Measurements from ENCODE around the gene MICU1. TPM values are rescaled to one million over a fixed set of nuclear protein-coding genes. Genes with fewer than 3 reads are reported as not detected.

Gene MICU1
- total RNA-seq, 2 experiments from 2014 or later = 9.4 to 12.1 TPM

DNA sequence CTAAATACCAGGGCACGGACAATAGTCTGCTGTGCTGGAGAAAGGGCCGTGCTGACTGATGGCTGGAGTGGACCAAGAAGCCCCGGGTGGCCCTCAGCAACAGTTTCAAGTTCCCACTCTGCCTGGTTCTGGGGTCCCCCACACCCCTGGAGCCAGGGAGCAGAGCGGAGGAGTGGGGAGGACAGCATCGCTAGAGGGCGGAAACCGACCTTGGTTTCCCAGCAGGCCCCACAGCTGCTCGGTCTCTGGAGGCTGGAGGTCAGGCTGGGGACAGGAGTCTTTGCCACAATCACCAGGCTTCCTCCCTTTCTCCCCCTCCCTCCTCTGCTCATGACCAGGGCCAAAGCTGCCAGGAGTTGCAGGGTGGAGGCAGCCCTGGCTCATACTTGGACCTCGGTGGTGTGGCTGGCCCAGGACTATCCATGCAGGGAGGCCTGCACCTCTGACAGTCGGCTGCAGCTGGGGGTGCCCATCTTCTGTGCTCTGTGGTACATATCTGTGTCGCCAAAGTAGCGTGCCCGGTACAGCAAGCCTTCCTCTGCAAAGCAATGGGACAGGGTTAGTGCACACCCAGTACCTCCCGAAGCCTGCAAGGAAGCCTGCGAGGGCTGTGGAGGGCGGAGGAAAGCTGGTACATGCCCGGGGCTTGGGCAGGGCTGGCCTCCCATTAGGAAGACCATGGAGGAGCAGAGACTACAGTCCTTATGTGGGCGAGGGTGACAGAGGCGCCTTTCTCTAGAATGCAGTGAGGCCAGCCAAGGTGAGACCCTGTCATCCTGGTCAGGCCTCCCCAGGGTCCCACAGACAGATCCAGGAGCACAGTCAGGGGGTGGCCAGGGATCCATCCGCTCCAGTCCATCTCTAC lies 290.3 kb downstream of the MICU1 start:
- H3K27me3 Mint-ChIP-seq = no peaks in the 10 kb centered on the region
- peak overlapping the region; percentile 94 for H3K27ac Mint-ChIP-seq
- no peaks in the 10 kb centered on the region for H3K9me3 Mint-ChIP-seq
- CTCF ChIA-PET = interaction anchor here (0.8 to 5.9 kb wide), 10 partner anchors 16 to 287 kb away, joined by 3 to 54 read pairs (median 6); partner anchors contain the start of gene DDIT4
- Histone ChIP-seq H3K36me3 (ENCODE audit: insufficient read depth, low read length) (peaks cover 25% of the 10 kb centered on the region), H3K27ac (ENCODE audit: low read depth in 1 of 2, low read length in 2 of 2) (peak overlapping the region; percentile 74 to 90), H3K27me3 (ENCODE audit: control insufficient read depth in 1 of 2, insufficient read depth in 2 of 2, low read length in 2 of 2) (no peaks in the 10 kb centered on the region), H3K4me3 (ENCODE audit: low read length) (peak overlapping the region; percentile 24), H3K4me1 (ENCODE audit: insufficient read depth, low read length) (peaks cover 74% of the 10 kb centered on the region), H3K9me3 (ENCODE audit: control insufficient read depth in 1 of 2, insufficient read depth in 1 of 2, low read length in 2 of 2) (no peaks in the 10 kb centered on the region)
- peaks cover 27% of the 10 kb centered on the region for H3K36me3 Mint-ChIP-seq (ENCODE audit: low read depth)
- POLR2A ChIA-PET = interaction anchor here (0.7 to 5.3 kb wide), 15 partner anchors 10 to 259 kb away, joined by 3 to 38 read pairs (median 5); partner anchors contain the start of genes ANAPC16, ASCC1, DDIT4 and SPOCK2
- H3K4me1 Mint-ChIP-seq (ENCODE audit: low read depth) = peaks cover 78% of the 10 kb centered on the region
- DNase-seq = peak in 8 of 14 experiments; percentile 29 to 80 (median 45)
- intact Hi-C loops (cut with DNase I, micrococcal nuclease) = loop anchor here (1.0 to 10.0 kb wide), 11 partner anchors 15 to 1021 kb away; partner anchors contain the start of gene SLC29A3 (in 1 of the 2)
- peak overlapping the region; percentile 65 for H3K4me3 Mint-ChIP-seq
- TF ChIP-seq, protein P1, sequence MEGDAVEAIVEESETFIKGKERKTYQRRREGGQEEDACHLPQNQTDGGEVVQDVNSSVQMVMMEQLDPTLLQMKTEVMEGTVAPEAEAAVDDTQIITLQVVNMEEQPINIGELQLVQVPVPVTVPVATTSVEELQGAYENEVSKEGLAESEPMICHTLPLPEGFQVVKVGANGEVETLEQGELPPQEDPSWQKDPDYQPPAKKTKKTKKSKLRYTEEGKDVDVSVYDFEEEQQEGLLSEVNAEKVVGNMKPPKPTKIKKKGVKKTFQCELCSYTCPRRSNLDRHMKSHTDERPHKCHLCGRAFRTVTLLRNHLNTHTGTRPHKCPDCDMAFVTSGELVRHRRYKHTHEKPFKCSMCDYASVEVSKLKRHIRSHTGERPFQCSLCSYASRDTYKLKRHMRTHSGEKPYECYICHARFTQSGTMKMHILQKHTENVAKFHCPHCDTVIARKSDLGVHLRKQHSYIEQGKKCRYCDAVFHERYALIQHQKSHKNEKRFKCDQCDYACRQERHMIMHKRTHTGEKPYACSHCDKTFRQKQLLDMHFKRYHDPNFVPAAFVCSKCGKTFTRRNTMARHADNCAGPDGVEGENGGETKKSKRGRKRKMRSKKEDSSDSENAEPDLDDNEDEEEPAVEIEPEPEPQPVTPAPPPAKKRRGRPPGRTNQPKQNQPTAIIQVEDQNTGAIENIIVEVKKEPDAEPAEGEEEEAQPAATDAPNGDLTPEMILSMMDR (IDR thresholded peaks at IDR 0.05) = no peak
- ATAC-seq (ENCODE audit: poor library complexity) = peak; percentile 13

DNA sequence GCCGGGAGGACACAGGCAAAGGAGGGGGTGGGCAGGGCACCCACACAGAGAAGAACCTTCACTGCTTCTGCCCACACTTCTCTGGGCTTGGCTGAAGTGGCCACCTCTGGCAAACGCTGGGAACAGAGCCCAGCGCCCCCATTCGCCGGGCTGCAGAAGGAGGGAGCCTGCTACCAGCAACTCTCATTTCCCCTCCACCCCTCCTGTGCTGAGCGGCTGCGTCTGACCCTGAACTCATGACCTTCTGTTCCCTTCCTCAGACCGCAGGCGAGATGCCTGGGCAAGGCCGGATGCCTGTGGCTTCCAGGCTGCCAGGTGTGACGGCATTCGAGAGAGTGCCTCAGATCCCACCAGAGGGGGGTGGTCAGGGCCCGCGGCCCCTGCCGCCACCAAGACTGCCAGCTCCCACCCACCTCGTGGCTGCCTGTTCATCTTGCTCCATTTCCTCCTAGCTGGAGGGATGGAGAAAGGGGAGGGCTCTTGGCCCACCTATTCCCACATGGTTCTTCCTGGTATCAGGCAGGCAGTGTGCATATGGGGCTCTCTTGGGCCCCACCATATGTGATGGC lies 291.0 kb downstream of the MICU1 start:
- ATAC-seq (ENCODE audit: poor library complexity) (peak; percentile 56), DNase-seq (peak; percentile 66 to 97 (median 78))
- peak overlapping the region; percentile 74 to 90 for H3K27ac ChIP-seq (ENCODE audit: low read depth in 1 of 2, low read length in 2 of 2)
- CTCF ChIA-PET = interaction anchor here (0.8 to 5.9 kb wide), 10 partner anchors 15 to 286 kb away, joined by 3 to 54 read pairs (median 5); partner anchors contain the start of gene DDIT4
- Mint-ChIP-seq H3K36me3 (ENCODE audit: low read depth) (peaks cover 22% of the 10 kb centered on the region), H3K27ac (peak overlapping the region; percentile 94), H3K4me1 (ENCODE audit: low read depth) (peaks cover 81% of the 10 kb centered on the region), H3K9me3 (no peaks in the 10 kb centered on the region), H3K4me3 (peak overlapping the region; percentile 65), H3K27me3 (no peaks in the 10 kb centered on the region)
- POLR2A ChIA-PET = interaction anchor here (0.7 to 5.8 kb wide), 16 partner anchors 10 to 258 kb away, joined by 3 to 84 read pairs (median 8); partner anchors contain the start of genes ANAPC16, ASCC1, DDIT4 and SPOCK2
- H3K27me3 ChIP-seq (ENCODE audit: control insufficient read depth in 1 of 2, insufficient read depth in 2 of 2, low read length in 2 of 2) = no peaks in the 10 kb centered on the region
- TF ChIP-seq, protein P1 (IDR thresholded peaks at IDR 0.05) = no peak
- peak overlapping the region; percentile 24 for H3K4me3 ChIP-seq (ENCODE audit: low read length)
- no peaks in the 10 kb centered on the region for H3K9me3 ChIP-seq (ENCODE audit: control insufficient read depth in 1 of 2, insufficient read depth in 1 of 2, low read length in 2 of 2)
- H3K4me1 ChIP-seq (ENCODE audit: insufficient read depth, low read length) = peaks cover 74% of the 10 kb centered on the region
- intact Hi-C loops (cut with DNase I, micrococcal nuclease) = loop anchor here (1.0 to 10.0 kb wide), 6 partner anchors 15 to 1020 kb away; partner anchors contain the start of gene SLC29A3 (in 1 of the 2)
- H3K36me3 ChIP-seq (ENCODE audit: insufficient read depth, low read length) = peaks cover 23% of the 10 kb centered on the region

DNA sequence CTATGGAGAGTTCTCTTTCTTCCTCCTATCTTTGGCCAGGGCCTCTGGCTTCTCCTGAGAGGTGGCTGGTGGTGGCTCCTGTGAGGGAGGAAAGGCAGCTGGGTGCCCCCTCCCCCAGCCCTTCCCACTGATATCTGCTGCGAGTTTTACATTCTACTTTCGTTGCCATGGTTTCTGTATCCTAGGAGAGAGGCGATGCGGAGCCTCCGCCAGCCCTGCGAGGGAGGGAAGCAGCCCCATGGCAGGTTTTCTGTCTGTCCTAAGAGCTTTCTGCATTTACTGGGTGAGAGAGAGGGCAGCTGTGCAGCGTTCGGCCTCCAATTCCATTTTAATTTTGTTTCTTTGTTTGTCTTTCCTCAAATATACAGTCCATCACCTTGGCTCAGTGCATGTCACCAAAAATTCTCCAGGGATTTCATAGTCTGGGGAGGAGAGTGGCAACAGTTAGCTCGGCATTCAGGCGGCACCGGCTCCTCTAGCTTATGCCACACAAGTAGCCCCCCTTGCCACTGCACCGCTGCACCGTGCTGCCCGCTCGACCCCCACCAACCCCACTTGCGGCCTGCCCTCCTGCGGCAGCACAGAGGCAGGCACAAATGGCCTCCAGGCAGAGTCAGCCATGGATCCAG lies 291.6 kb downstream of the MICU1 start:
- H3K36me3 Mint-ChIP-seq (ENCODE audit: low read depth) = peaks cover 22% of the 10 kb centered on the region
- intact Hi-C loops (cut with DNase I, micrococcal nuclease) = loop anchor here in 1 of 2 experiments (10.0 kb wide), 1 partner anchor 1020 kb away; the partner anchor contains the start of gene SLC29A3
- ATAC-seq (ENCODE audit: poor library complexity) (no peak), DNase-seq (peak in 3 of 14 experiments; percentile 39 to 56 (median 49))
- Histone ChIP-seq H3K27me3 (ENCODE audit: control insufficient read depth in 1 of 2, insufficient read depth in 2 of 2, low read length in 2 of 2) (no peaks in the 10 kb centered on the region), H3K4me1 (ENCODE audit: insufficient read depth, low read length) (peaks cover 80% of the 10 kb centered on the region), H3K27ac (ENCODE audit: low read depth in 1 of 2, low read length in 2 of 2) (peak overlapping the region; percentile 17 to 43), H3K36me3 (ENCODE audit: insufficient read depth, low read length) (peaks cover 23% of the 10 kb centered on the region), H3K9me3 (ENCODE audit: control insufficient read depth in 1 of 2, insufficient read depth in 1 of 2, low read length in 2 of 2) (no peaks in the 10 kb centered on the region), H3K4me3 (ENCODE audit: low read length) (peak overlapping the region; percentile 24)
- TF ChIP-seq, protein P1 (IDR thresholded peaks at IDR 0.05) = no peak
- H3K27ac Mint-ChIP-seq = peak overlapping the region; percentile 94
- H3K4me1 Mint-ChIP-seq (ENCODE audit: low read depth) = peaks cover 86% of the 10 kb centered on the region
- H3K4me3 Mint-ChIP-seq = peak overlapping the region; percentile 65
- no peaks in the 10 kb centered on the region for H3K27me3 Mint-ChIP-seq
- ChIA-PET POLR2A (interaction anchor here (0.8 to 5.8 kb wide), 13 partner anchors 9 to 257 kb away, joined by 3 to 84 read pairs (median 13); partner anchors contain the start of genes ANAPC16, ASCC1, DDIT4 and SPOCK2), CTCF (interaction anchor here (0.6 to 5.9 kb wide), 9 partner anchors 15 to 285 kb away, joined by 3 to 54 read pairs (median 4); partner anchors contain the start of gene DDIT4)
- no peaks in the 10 kb centered on the region for H3K9me3 Mint-ChIP-seq
